AG10803 (cell line): ENCODE results near the gene CSTF1.

ENCODE experiments used
- DNase-seq: peaks from one replicate; pipeline ENCODE4 v3.0.0; 2010; ENCODE audit warnings: low read depth
- H3K4me3 ChIP-seq: 2 replicates; pipeline ENCODE4 v1.5.1; 2011; ENCODE audit warnings: mild to moderate bottlenecking, low read length, control low read depth
- CTCF ChIP-seq: conservative IDR thresholded peaks from 2 replicates; pipeline ENCODE4 v1.5.1; 2011; ENCODE audit warnings: mild to moderate bottlenecking, low read length, control low read depth, inconsistent platforms

Gene CSTF1

GRCh38 chr20:56392132-56392880 lies at the start of gene CSTF1, which contains the start of gene AURKA:
TSS of gene CSTF1 (plus strand) at chr20:56392645. CDS start at chr20:56395553, 2,908 bp downstream.
TSS of gene AURKA (minus strand) at chr20:56392215. CDS start at chr20:56388197, 4,018 bp downstream.
- TF ChIP-seq CTCF, result no peak
- DNase-seq, result peak; percentile 100
- H3K4me3 ChIP-seq, result peak within 1 kb of the TSS; percentile 81

- H3K4me3 ChIP-seq, result no peak overlapping the region
- TF ChIP-seq CTCF, result no peak
- no peak for DNase-seq
Measured at GRCh38 chr20:56342783-56343182, 49.7 kb upstream of the CSTF1 start.

GRCh38 chr20:56343861-56344381 lies 48.5 kb upstream of the CSTF1 start:
- peak overlapping the region; percentile 40 for H3K4me3 ChIP-seq
- peak; percentile 43 for DNase-seq
- peak; percentile 72 for TF ChIP-seq CTCF

- no peak for DNase-seq
Measured at GRCh38 chr20:56345911-56346310, 46.5 kb upstream of the CSTF1 start.

GRCh38 chr20:56347628-56348304 lies 44.7 kb upstream of the CSTF1 start:
- no peak for DNase-seq
- no peak for TF ChIP-seq CTCF
- no peak overlapping the region for H3K4me3 ChIP-seq

More at GRCh38 chr20:56345911-56346310, 46.5 kb upstream of the CSTF1 start:
- H3K4me3 ChIP-seq, result no peak overlapping the region
- TF ChIP-seq CTCF, result no peak

GRCh38 chr20:56348305-56348693 lies 44.1 kb upstream of the CSTF1 start:
- DNase-seq, result no peak
- no peak overlapping the region for H3K4me3 ChIP-seq
- TF ChIP-seq CTCF, result no peak

GRCh38 chr20:56348746-56349145 lies 43.7 kb upstream of the CSTF1 start:
- DNase-seq, result no peak

More at GRCh38 chr20:56348746-56349145, 43.7 kb upstream of the CSTF1 start:
- no peak for TF ChIP-seq CTCF
- H3K4me3 ChIP-seq, result no peak overlapping the region
